Keratinocyte (primary cell): ENCODE data around the gene TAF1A. TPM values are rescaled to one million over a fixed set of nuclear protein-coding genes. Genes with fewer than 3 reads are reported as not detected.

Source experiments
- DNase-seq: peaks from one replicate; pipeline ENCODE4 v3.0.0-alpha.2; 2011; ENCODE audit warnings: low read depth, missing footprints, low spot score
- FAIRE-seq: peaks from 2 replicates; lab custom pipeline; 2011; peaks lifted over from hg19 to GRCh38; lab: Jason Lieb, UNC
- H2AFZ ChIP-seq: 2 replicates; pipeline ENCODE4 v1.6.0; 2012; ENCODE audit warnings: low read length, control low read depth, inconsistent platforms; ENCODE audit not compliant: control insufficient read depth
- H3K27ac ChIP-seq: 2 replicates; pipeline ENCODE4 v1.5.1; 2011; ENCODE audit warnings: low read length; ENCODE audit not compliant: control insufficient read depth, insufficient read depth
- H3K27me3 ChIP-seq: 3 replicates; pipeline ENCODE4 v1.6.0; 2011; ENCODE audit warnings: low read length; ENCODE audit not compliant: control insufficient read depth, insufficient read depth; ENCODE audit errors: extremely low read depth
- H3K36me3 ChIP-seq, 2 experiments: 2 replicates in 1 of 2; 3 replicates in 1 of 2; pipeline ENCODE4 v1.5.1; 2011; ENCODE audit warnings: low read length in 2 of 2, mild to moderate bottlenecking in 1 of 2; ENCODE audit not compliant: control insufficient read depth in 2 of 2, insufficient read depth in 2 of 2; ENCODE audit errors: extremely low read depth in 1 of 2
- H3K4me1 ChIP-seq: 3 replicates; pipeline ENCODE4 v1.5.1; 2011; ENCODE audit warnings: low read length; ENCODE audit not compliant: control insufficient read depth, insufficient read depth; ENCODE audit errors: extremely low read depth
- H3K4me2 ChIP-seq: 3 replicates; pipeline ENCODE4 v1.6.0; 2011; ENCODE audit warnings: low read depth, low read length; ENCODE audit not compliant: control insufficient read depth, insufficient read depth; ENCODE audit errors: extremely low read depth
- H3K4me3 ChIP-seq, 3 experiments: fragments of 200-600 bp in 1 of 3; sonication (generic) in 1 of 3; 2 replicates in 2 of 3; 3 replicates in 1 of 3; pipeline ENCODE4 v1.5.1; 2011 to 2016; ENCODE audit warnings: low read length in 3 of 3, mild to moderate bottlenecking in 3 of 3, control low read depth in 2 of 3, inconsistent platforms in 1 of 3, low read depth in 1 of 3, mixed read lengths in 1 of 3, mixed run types in 1 of 3, moderate library complexity in 1 of 3; ENCODE audit not compliant: control insufficient read depth in 2 of 3, insufficient read depth in 2 of 3; ENCODE audit errors: extremely low read depth in 1 of 3
- H3K79me2 ChIP-seq: 2 replicates; pipeline ENCODE4 v1.6.0; 2012; ENCODE audit warnings: low read length; ENCODE audit not compliant: control insufficient read depth, insufficient read depth
- H3K9ac ChIP-seq: 3 replicates; pipeline ENCODE4 v1.6.0; 2011; ENCODE audit warnings: low read length; ENCODE audit not compliant: control insufficient read depth, insufficient read depth; ENCODE audit errors: extremely low read depth
- H3K9me1 ChIP-seq: 3 replicates; pipeline ENCODE4 v1.6.0; 2011; ENCODE audit warnings: low read length; ENCODE audit not compliant: control insufficient read depth, insufficient read depth; ENCODE audit errors: extremely low read depth
- H3K9me3 ChIP-seq: 2 replicates; pipeline ENCODE4 v1.5.1; 2012; ENCODE audit warnings: low read depth, low read length; ENCODE audit not compliant: control insufficient read depth
- H4K20me1 ChIP-seq: 3 replicates; pipeline ENCODE4 v1.6.0; 2011; ENCODE audit warnings: low read length; ENCODE audit not compliant: control insufficient read depth, insufficient read depth; ENCODE audit errors: extremely low read depth
- CTCF ChIP-seq, 3 experiments: IDR thresholded peaks in 1 of 3; conservative IDR thresholded peaks in 1 of 3; optimal IDR thresholded peaks in 1 of 3; 2 replicates in 2 of 3; 3 replicates in 1 of 3; pipeline versions ENCODE3 to v1.5.1; 2011; ENCODE audit warnings: low read length in 3 of 3, mild to moderate bottlenecking in 3 of 3, moderate library complexity in 2 of 3, control low read depth in 1 of 3, inconsistent platforms in 1 of 3; ENCODE audit not compliant: insufficient read depth in 2 of 3; ENCODE audit errors: extremely low read depth in 1 of 3
- EZH2 ChIP-seq: IDR thresholded peaks from one replicate; pipeline ENCODE4 v1.6.1; 2012; ENCODE audit warnings: inconsistent platforms, mild to moderate bottlenecking, low read length, moderate library complexity
- dilution Hi-C: fragments of 300-500 bp; cut with MboI; formaldehyde crosslinking; loops from one replicate; pipeline ENCODE4 v1.7.0; 2020; ENCODE audit warnings: low sequenced_read_pairs; ENCODE audit not compliant: extremely low pct_ligation_motif_present
- polyA plus RNA-seq, 5 experiments: library from polyadenylated mRNA; depleted of rRNA in 3 of 5; stranded (reverse) in 3 of 5; stranded (forward) in 1 of 5; unstranded in 1 of 5; fragments of >200 nt; gene quantifications; 1 replicate in 1 of 5; 2 replicates in 3 of 5; 3 replicates in 1 of 5; pipeline versions ENCODE4 v1.2.1 to v1.2.3, GENCODE V29; 2011 to 2012; ENCODE audit warnings: missing spikeins in 2 of 5, low read depth in 1 of 5, low replicate concordance in 1 of 5

Gene TAF1A
- polyA plus RNA-seq, 1 donor (not counting 4 experiments of a cell fraction or from before 2014, with no cell fraction given) = 7.2 TPM

DNA sequence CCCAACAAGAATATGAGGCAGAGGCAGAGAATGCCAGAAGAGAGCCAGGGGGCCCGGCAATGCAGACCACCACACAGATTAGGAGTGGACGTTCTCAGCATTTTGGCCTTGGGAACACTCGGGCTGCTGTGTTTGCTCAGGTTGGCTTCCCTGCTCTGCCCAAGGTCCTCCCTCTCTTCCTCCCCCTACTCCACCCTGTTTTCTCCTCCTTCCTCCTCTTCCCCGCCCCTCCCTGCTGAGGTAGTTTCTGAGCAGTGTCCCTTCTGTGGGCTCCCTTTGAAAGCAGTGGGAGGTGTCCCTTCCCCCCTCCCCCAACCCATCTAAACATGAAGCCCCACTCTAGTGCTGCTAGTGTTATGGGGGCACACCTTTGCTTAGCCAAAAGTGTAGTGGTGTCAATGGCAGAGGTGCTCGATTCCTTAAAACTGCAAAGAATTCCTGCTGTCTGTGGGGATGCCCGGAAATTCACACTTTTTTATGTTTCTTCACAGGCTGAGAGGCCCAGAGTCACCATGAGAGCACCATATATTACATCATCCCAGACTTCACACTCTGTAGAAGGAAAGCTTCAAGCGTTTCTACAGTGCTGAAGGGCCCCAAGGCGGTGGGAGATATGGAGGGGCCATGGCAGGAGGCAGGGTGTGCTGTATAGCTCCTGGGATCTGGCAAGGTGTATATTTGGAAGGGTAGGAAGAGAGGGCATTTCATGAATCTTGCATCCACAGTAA lies 41.6 kb downstream of the TAF1A start, which contains the start of gene HHIPL2:
HHIPL2 (minus strand) TSS at position 161 of the 728 bp plus-strand sequence; CDS start at position 101, 60 bp downstream.
- TF ChIP-seq EZH2 = no peak
- TF ChIP-seq CTCF (optimal IDR thresholded peaks at IDR 0.05 in 1 of 3, IDR thresholded peaks at IDR 0.05 in 1 of 3, conservative IDR thresholded peaks at IDR 0.05 in 1 of 3; ENCODE audit: extremely low read depth in 1 of 3, insufficient read depth in 2 of 3, low read length in 3 of 3) = no peak
- Histone ChIP-seq H2AFZ (no peak within 1 kb of the TSS), H3K36me3 (no peaks in the 10 kb centered on the region), H3K27me3 (no peaks in the 10 kb centered on the region), H3K9me3 (no peaks in the 10 kb centered on the region), H3K9ac (no peak within 1 kb of the TSS), H3K4me1 (peaks cover 16% of the 10 kb centered on the region), H3K4me3 (no peak within 1 kb of the TSS), H4K20me1 (no peaks in the 10 kb centered on the region), H3K4me2 (peak within 1 kb of the TSS; percentile 23), H3K9me1 (no peaks in the 10 kb centered on the region), H3K79me2 (no peaks in the 10 kb centered on the region), H3K27ac (no peak within 1 kb of the TSS)
- FAIRE-seq (no peak), DNase-seq (no peak)
- dilution Hi-C loops = no loop called here

- Histone ChIP-seq H3K79me2 (no peaks in the 10 kb centered on the region), H3K27me3 (no peaks in the 10 kb centered on the region), H3K4me3 (no peak overlapping the region), H3K27ac (no peak overlapping the region), H3K9me3 (no peaks in the 10 kb centered on the region), H4K20me1 (no peaks in the 10 kb centered on the region), H3K36me3 (no peaks in the 10 kb centered on the region), H3K9ac (no peak overlapping the region), H2AFZ (no peak overlapping the region), H3K9me1 (no peaks in the 10 kb centered on the region), H3K4me1 (peaks cover 16% of the 10 kb centered on the region), H3K4me2 (peak overlapping the region; percentile 23)
- FAIRE-seq (no peak), DNase-seq (no peak)
- dilution Hi-C loops = no loop called here
- no peak for TF ChIP-seq CTCF (optimal IDR thresholded peaks at IDR 0.05 in 1 of 3, IDR thresholded peaks at IDR 0.05 in 1 of 3, conservative IDR thresholded peaks at IDR 0.05 in 1 of 3; ENCODE audit: extremely low read depth in 1 of 3, insufficient read depth in 2 of 3, low read length in 3 of 3)
- TF ChIP-seq EZH2 = no peak
Measured at GRCh38 chr1:222547260-222547614, 42.5 kb downstream of the TAF1A start.
